ENCODE data around the gene MAP2K5.

DNA sequence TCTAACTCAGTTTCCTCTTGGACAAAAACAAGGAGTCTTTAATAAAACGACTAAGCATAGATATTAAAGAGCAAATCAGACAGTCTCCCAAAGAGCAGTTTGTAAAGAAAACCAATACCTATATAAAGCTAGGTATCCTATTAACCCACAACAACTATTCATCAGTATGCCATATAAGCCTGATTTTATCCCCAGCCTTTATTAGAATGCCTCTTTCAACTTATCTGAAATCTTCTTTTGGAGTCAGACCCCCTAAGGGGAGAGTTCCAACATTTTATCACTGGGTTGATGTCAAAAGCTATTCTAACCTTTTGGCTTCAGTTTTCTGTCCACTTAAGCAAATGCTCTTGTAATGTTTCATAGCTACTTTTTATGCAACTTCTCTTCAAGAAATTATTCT is 17.8 kb downstream of the MAP2K5 start:
- TF ChIP-seq, protein P1, sequence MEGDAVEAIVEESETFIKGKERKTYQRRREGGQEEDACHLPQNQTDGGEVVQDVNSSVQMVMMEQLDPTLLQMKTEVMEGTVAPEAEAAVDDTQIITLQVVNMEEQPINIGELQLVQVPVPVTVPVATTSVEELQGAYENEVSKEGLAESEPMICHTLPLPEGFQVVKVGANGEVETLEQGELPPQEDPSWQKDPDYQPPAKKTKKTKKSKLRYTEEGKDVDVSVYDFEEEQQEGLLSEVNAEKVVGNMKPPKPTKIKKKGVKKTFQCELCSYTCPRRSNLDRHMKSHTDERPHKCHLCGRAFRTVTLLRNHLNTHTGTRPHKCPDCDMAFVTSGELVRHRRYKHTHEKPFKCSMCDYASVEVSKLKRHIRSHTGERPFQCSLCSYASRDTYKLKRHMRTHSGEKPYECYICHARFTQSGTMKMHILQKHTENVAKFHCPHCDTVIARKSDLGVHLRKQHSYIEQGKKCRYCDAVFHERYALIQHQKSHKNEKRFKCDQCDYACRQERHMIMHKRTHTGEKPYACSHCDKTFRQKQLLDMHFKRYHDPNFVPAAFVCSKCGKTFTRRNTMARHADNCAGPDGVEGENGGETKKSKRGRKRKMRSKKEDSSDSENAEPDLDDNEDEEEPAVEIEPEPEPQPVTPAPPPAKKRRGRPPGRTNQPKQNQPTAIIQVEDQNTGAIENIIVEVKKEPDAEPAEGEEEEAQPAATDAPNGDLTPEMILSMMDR (conservative IDR thresholded peaks at IDR 0.05 in 1 of 2, IDR thresholded peaks at IDR 0.05 in 1 of 2; ENCODE audit: extremely low read depth in 1 of 2, insufficient read depth in 1 of 2, low read depth in 1 of 2, low read length in 2 of 2): no peak
- no peak for TF ChIP-seq EZH2 (IDR thresholded peaks at IDR 0.05; ENCODE audit: borderline replicate concordance, low read length)
